Neural cell (in vitro differentiated cells): Measurements from ENCODE around the gene PRIMPOL. TPM values are rescaled to one million over a fixed set of nuclear protein-coding genes. Genes with fewer than 3 reads are reported as not detected.
"Not testable (repeated sequence)": the region's sequence is repeated elsewhere in the genome, so short reads cannot be mapped to it uniquely, and the experiment has no call there.

ENCODE experiments used
- H2AFZ ChIP-seq: fragments of 200-600, 300-800 bp; sonication (generic), shearing (Covaris generic); 2 replicates; pipeline ENCODE4 v1.6.0; 2014; ENCODE audit warnings: low read depth, mild to moderate bottlenecking, antibody characterized with exemption, low read length, moderate library complexity
- H3F3A ChIP-seq: fragments of 200-600 bp; shearing (Covaris generic); 2 replicates; pipeline ENCODE4 v1.6.1; 2016; ENCODE audit warnings: mild to moderate bottlenecking, moderate library complexity, mixed read lengths, antibody characterized with exemption, low read length; ENCODE audit not compliant: insufficient read depth, poor library complexity, severe bottlenecking
- H3K27ac ChIP-seq: fragments of 200-600, 300-800 bp; sonication (generic), shearing (Covaris generic); 2 replicates; pipeline ENCODE4 v1.5.1; 2014; ENCODE audit warnings: mild to moderate bottlenecking, low read length, moderate library complexity
- H3K27me3 ChIP-seq: fragments of 300-800, 200-600 bp; sonication (generic), shearing (Covaris generic); 2 replicates; pipeline ENCODE4 v1.6.0; 2014; ENCODE audit warnings: mild to moderate bottlenecking, low read depth, low read length, moderate library complexity; ENCODE audit not compliant: insufficient read depth
- H3K36me3 ChIP-seq: fragments of 300-800, 200-600 bp; sonication (generic), shearing (Covaris generic); 2 replicates; pipeline ENCODE4 v1.5.1; 2014; ENCODE audit warnings: mild to moderate bottlenecking, antibody characterized with exemption, low read length, moderate library complexity; ENCODE audit not compliant: insufficient read depth
- H3K4me2 ChIP-seq: fragments of 300-800, 200-600 bp; sonication (generic), shearing (Covaris generic); 2 replicates; pipeline ENCODE4 v1.6.0; 2014; ENCODE audit warnings: mild to moderate bottlenecking, low read length
- H3K4me3 ChIP-seq: fragments of 300-800, 200-600 bp; sonication (generic), shearing (Covaris generic); 2 replicates; pipeline ENCODE4 v1.5.1; 2014; ENCODE audit warnings: mild to moderate bottlenecking, low read length, moderate library complexity
- H3K79me2 ChIP-seq: fragments of 200-600 bp; shearing (Covaris generic); replicated peaks from 2 replicates; pipeline ENCODE4 v1.6.0; 2014; ENCODE audit warnings: mild to moderate bottlenecking, low read length, moderate library complexity; ENCODE audit not compliant: insufficient read depth
- H3K9ac ChIP-seq: fragments of 300-800, 200-600 bp; sonication (generic), shearing (Covaris generic); 2 replicates; pipeline ENCODE4 v1.6.1; 2016; ENCODE audit warnings: mild to moderate bottlenecking, low read length, mixed read lengths
- H3K9me2 ChIP-seq: fragments of 200-600 bp; shearing (Covaris generic); 2 replicates; pipeline ENCODE4 v1.6.1; 2016; ENCODE audit warnings: mild to moderate bottlenecking, low read length, mixed read lengths; ENCODE audit not compliant: insufficient read depth
- H3K9me3 ChIP-seq: fragments of 200-600, 300-800 bp; sonication (generic), shearing (Covaris generic); 2 replicates; pipeline ENCODE4 v1.6.1; 2016; ENCODE audit warnings: mild to moderate bottlenecking, mixed run types, low read length, moderate library complexity, mixed read lengths
- H4K20me1 ChIP-seq: fragments of 200-600 bp; shearing (Covaris generic); 2 replicates; pipeline ENCODE4 v1.6.1; 2016; ENCODE audit warnings: mild to moderate bottlenecking, mixed run types; ENCODE audit not compliant: insufficient read depth
- CTCF ChIP-seq: fragments of 450-650 bp; IDR thresholded peaks from 2 replicates; pipeline ENCODE4 v1.5.1; 2014; ENCODE audit warnings: antibody characterized with exemption, mild to moderate bottlenecking, moderate library complexity; ENCODE audit not compliant: poor library complexity, severe bottlenecking
- EP300 ChIP-seq: fragments of 450-650 bp; conservative IDR thresholded peaks from 2 replicates; pipeline ENCODE4 v1.6.1; 2014; ENCODE audit warnings: antibody characterized with exemption, mild to moderate bottlenecking, moderate library complexity; ENCODE audit not compliant: poor library complexity, severe bottlenecking
- EZH2 ChIP-seq: fragments of 200-600, 300-800 bp; shearing (Covaris generic), sonication (generic); IDR thresholded peaks from 2 replicates; pipeline ENCODE4 v1.6.1; 2014; ENCODE audit warnings: antibody characterized with exemption, low read length, borderline replicate concordance, mild to moderate bottlenecking; ENCODE audit not compliant: insufficient read depth, poor library complexity, severe bottlenecking
- MXI1 ChIP-seq: fragments of 450-650 bp; conservative IDR thresholded peaks from 2 replicates; pipeline ENCODE4 v1.6.1; 2014; ENCODE audit warnings: antibody characterized with exemption, mild to moderate bottlenecking; ENCODE audit not compliant: poor library complexity, severe bottlenecking
- POLR2AphosphoS5 ChIP-seq: IDR thresholded peaks from 2 replicates; pipeline ENCODE4 v1.6.1; 2012
- RAD21 ChIP-seq: fragments of 450-650 bp; conservative IDR thresholded peaks from 2 replicates; pipeline ENCODE4 v1.6.1; 2014; ENCODE audit warnings: antibody characterized with exemption, mild to moderate bottlenecking, moderate library complexity
- REST ChIP-seq: IDR thresholded peaks from 2 replicates; pipeline ENCODE4 v1.6.1; 2012; ENCODE audit warnings: borderline replicate concordance
- SMC3 ChIP-seq: fragments of 450-650 bp; conservative IDR thresholded peaks from 2 replicates; pipeline ENCODE4 v1.6.1; 2014; ENCODE audit warnings: antibody characterized with exemption, mild to moderate bottlenecking, moderate library complexity; ENCODE audit not compliant: poor library complexity
- TAF1 ChIP-seq: IDR thresholded peaks from 2 replicates; pipeline ENCODE4 v1.6.1; 2012; ENCODE audit warnings: low read depth
- polyA plus RNA-seq: library from polyadenylated mRNA; depleted of rRNA; stranded (reverse); fragments of >200 nt; gene quantifications from 2 replicates; pipeline ENCODE4 v1.2.3, GENCODE V29; 2014

PRIMPOL gene
- polyA plus RNA-seq, 1 donor from 2014 or later = 23.6 TPM

GRCh38 chr4:184614509-184614908 is 35.0 kb upstream of the PRIMPOL start:
- no peaks in the 10 kb centered on the region for H4K20me1 ChIP-seq
- H3K4me3 ChIP-seq = no peak overlapping the region
- no peak overlapping the region for H3K27ac ChIP-seq
- H3K79me2 ChIP-seq = no peaks in the 10 kb centered on the region
- no peaks in the 10 kb centered on the region for H3K36me3 ChIP-seq
- peaks cover 3% of the 10 kb centered on the region for H3K9me3 ChIP-seq
- no peaks in the 10 kb centered on the region for H3K9me2 ChIP-seq
- H3K9ac ChIP-seq = no peak overlapping the region
- TF ChIP-seq REST (no peak), TAF1 (no peak), RAD21 (no peak), EZH2 (no peak)
- H2AFZ ChIP-seq = no peak overlapping the region
- H3F3A ChIP-seq = no peaks in the 10 kb centered on the region
- H3K4me2 ChIP-seq = no peak overlapping the region
- no peaks in the 10 kb centered on the region for H3K27me3 ChIP-seq

- H3K4me3 ChIP-seq, H3K9me2 ChIP-seq: not testable (repeated sequence)
These were observed 33.4 kb upstream of the PRIMPOL start for GRCh38 chr4:184616168-184616567.

GRCh38 chr4:184616633-184617551 is 32.6 kb upstream of the PRIMPOL start:
- no peaks in the 10 kb centered on the region for H3K27me3 ChIP-seq
- TF ChIP-seq REST (no peak), EP300 (no peak), POLR2AphosphoS5 (no peak), SMC3 (no peak), MXI1 (no peak), RAD21 (no peak), TAF1 (no peak), EZH2 (no peak), CTCF (no peak)

More at GRCh38 chr4:184616168-184616567, 33.4 kb upstream of the PRIMPOL start:
- not testable (repeated sequence) for H3K27ac ChIP-seq, H4K20me1 ChIP-seq, H3K36me3 ChIP-seq, H3K27me3 ChIP-seq, H3F3A ChIP-seq, H3K9ac ChIP-seq, H2AFZ ChIP-seq, H3K79me2 ChIP-seq, H3K9me3 ChIP-seq, H3K4me2 ChIP-seq

More at GRCh38 chr4:184616633-184617551, 32.6 kb upstream of the PRIMPOL start:
- no peaks in the 10 kb centered on the region for H3K79me2 ChIP-seq
- no peaks in the 10 kb centered on the region for H3F3A ChIP-seq
- H3K9ac ChIP-seq = no peak overlapping the region
- H2AFZ ChIP-seq = no peak overlapping the region
- no peak overlapping the region for H3K27ac ChIP-seq
- H4K20me1 ChIP-seq = no peaks in the 10 kb centered on the region
- H3K4me3 ChIP-seq = no peak overlapping the region
- no peak overlapping the region for H3K4me2 ChIP-seq
- H3K36me3 ChIP-seq = no peaks in the 10 kb centered on the region
- H3K9me3 ChIP-seq = peaks cover 3% of the 10 kb centered on the region
- no peaks in the 10 kb centered on the region for H3K9me2 ChIP-seq
